OCI-LY7 (cell line): ENCODE measurements around the gene PMVK.

Experiments used
- EZH2phosphoT487 ChIP-seq: fragments of 200-600 bp; sonication (generic); IDR thresholded peaks from 2 replicates; pipeline ENCODE4 v1.6.1; 2018; ENCODE audit warnings: low read depth, borderline replicate concordance, mild to moderate bottlenecking, mixed run types, antibody characterized with exemption, low read length, moderate library complexity, mixed read lengths
- TF ChIP-seq, protein P1 (sequence below): fragments of 200-600 bp; sonication (generic); conservative IDR thresholded peaks from 2 replicates; pipeline ENCODE4 v1.5.1; 2014; ENCODE audit warnings: mild to moderate bottlenecking, antibody characterized with exemption, low read length, moderate library complexity, mixed read lengths

DNA sequence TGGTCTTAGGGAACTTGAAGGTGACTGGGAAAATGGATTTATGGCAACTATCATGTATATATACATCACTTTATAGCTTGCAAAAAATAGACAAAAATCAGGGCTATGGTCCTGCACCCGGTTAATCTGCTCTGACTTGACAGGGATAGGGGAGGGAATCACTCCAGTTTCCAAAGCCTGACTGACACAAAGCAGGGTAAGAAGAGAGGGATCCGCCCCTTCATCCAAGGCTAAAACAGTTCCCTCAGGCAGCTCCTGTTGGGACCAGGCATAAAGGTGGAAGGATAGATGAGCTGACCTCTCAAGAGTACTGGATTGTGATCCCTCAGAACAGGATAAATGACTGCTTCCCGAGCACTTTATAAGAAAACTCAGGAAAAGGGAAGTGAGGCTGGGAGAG is 18.0 kb upstream of the PMVK start:
- TF ChIP-seq, protein P1, sequence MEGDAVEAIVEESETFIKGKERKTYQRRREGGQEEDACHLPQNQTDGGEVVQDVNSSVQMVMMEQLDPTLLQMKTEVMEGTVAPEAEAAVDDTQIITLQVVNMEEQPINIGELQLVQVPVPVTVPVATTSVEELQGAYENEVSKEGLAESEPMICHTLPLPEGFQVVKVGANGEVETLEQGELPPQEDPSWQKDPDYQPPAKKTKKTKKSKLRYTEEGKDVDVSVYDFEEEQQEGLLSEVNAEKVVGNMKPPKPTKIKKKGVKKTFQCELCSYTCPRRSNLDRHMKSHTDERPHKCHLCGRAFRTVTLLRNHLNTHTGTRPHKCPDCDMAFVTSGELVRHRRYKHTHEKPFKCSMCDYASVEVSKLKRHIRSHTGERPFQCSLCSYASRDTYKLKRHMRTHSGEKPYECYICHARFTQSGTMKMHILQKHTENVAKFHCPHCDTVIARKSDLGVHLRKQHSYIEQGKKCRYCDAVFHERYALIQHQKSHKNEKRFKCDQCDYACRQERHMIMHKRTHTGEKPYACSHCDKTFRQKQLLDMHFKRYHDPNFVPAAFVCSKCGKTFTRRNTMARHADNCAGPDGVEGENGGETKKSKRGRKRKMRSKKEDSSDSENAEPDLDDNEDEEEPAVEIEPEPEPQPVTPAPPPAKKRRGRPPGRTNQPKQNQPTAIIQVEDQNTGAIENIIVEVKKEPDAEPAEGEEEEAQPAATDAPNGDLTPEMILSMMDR: no peak
- no peak for TF ChIP-seq EZH2phosphoT487
